Panc1 (cell line): Measurements from ENCODE around the gene ALG5. TPM values are rescaled to one million over a fixed set of nuclear protein-coding genes. Genes with fewer than 3 reads are reported as not detected.

Experiments
- ATAC-seq: fragments of 200-7000 bp; cut with Tn5 transposase; 2 replicates; pipeline ENCODE4 v1.9.1; 2020; ENCODE audit warnings: mild to moderate bottlenecking, moderate library complexity
- BruUV-seq: library from RNA; stranded (reverse); fragments of 400-500 nt; replicated peaks from 2 replicates; lab custom pipeline; 2021; lab: Mats Ljungman, UMichigan
- CTCF ChIA-PET: fragments of 300-600 bp; sonication (Branson Sonifier 250); formaldehyde crosslinking; loops from one replicate; lab custom pipeline; 2022; ENCODE audit warnings: antibody characterized with exemption; lab: Charles Lee
- POLR2A ChIA-PET: fragments of 300-600 bp; sonication (Branson Sonifier 250); formaldehyde crosslinking; loops from one replicate; lab custom pipeline; 2022; ENCODE audit warnings: antibody characterized with exemption; lab: Charles Lee
- DNase-seq: peaks from one replicate; pipeline ENCODE4 v3.0.0-alpha.2; 2010; ENCODE audit warnings: low read depth, low spot score
- H3K27ac ChIP-seq: 2 replicates; pipeline ENCODE4 v1.5.1; 2011; ENCODE audit warnings: mild to moderate bottlenecking, low read length, inconsistent platforms
- H3K27me3 ChIP-seq: fragments of 200-500 bp; sonication (Bioruptor generic); 2 replicates; pipeline ENCODE4 v1.6.0; 2014; ENCODE audit warnings: low read length, inconsistent platforms; ENCODE audit not compliant: control insufficient read depth, insufficient read depth
- H3K36me3 ChIP-seq: fragments of 200-500 bp; sonication (Bioruptor generic); 2 replicates; pipeline ENCODE4 v1.5.1; 2014; ENCODE audit warnings: inconsistent platforms, mild to moderate bottlenecking, low read length, moderate library complexity; ENCODE audit not compliant: control insufficient read depth, insufficient read depth
- H3K4me1 ChIP-seq: 2 replicates; pipeline ENCODE4 v1.5.1; 2011; ENCODE audit warnings: inconsistent platforms, mild to moderate bottlenecking, low read length, moderate library complexity; ENCODE audit not compliant: control insufficient read depth, insufficient read depth
- H3K4me3 ChIP-seq, 2 experiments: 2 replicates each; pipeline ENCODE4 v1.5.1; 2011 to 2012; ENCODE audit warnings: low read depth in 2 of 2, low read length in 2 of 2, mild to moderate bottlenecking in 2 of 2, inconsistent platforms in 1 of 2, moderate library complexity in 1 of 2
- H3K9me3 ChIP-seq: fragments of 200-500 bp; sonication (Bioruptor generic); 2 replicates; pipeline ENCODE4 v1.5.1; 2014; ENCODE audit warnings: low read depth, mild to moderate bottlenecking, inconsistent platforms, low read length, moderate library complexity; ENCODE audit not compliant: control insufficient read depth, insufficient read depth
- CTCF ChIP-seq: fragments of 450-650 bp; IDR thresholded peaks from 2 replicates; pipeline ENCODE4 v1.5.1; 2017; ENCODE audit warnings: mild to moderate bottlenecking
- POLR2AphosphoS5 ChIP-seq: IDR thresholded peaks from 2 replicates; pipeline ENCODE4 v1.6.1; 2012; ENCODE audit warnings: mild to moderate bottlenecking, low read depth, low read length, moderate library complexity
- REST ChIP-seq, 2 experiments: IDR thresholded peaks; 2 replicates each; pipeline ENCODE4 v1.6.1; 2011 to 2012; ENCODE audit warnings: low read depth in 2 of 2, control low read depth in 1 of 2, low read length in 1 of 2, mild to moderate bottlenecking in 1 of 2, moderate library complexity in 1 of 2; ENCODE audit not compliant: insufficient read depth in 1 of 2
- SIN3A ChIP-seq: IDR thresholded peaks from 2 replicates; pipeline ENCODE4 v1.6.1; 2012; ENCODE audit warnings: low read depth, mild to moderate bottlenecking, low read length, moderate library complexity, borderline replicate concordance; ENCODE audit not compliant: insufficient read depth
- TCF7L2 ChIP-seq: IDR thresholded peaks from 2 replicates; pipeline ENCODE4 v1.6.1; 2011; ENCODE audit warnings: mild to moderate bottlenecking, low read depth, low read length, inconsistent platforms
- in situ Hi-C: cut with HindIII; loops from 2 replicates; pipeline ENCODE4 v1.10.0; 2016; ENCODE audit warnings: low sequenced_read_pairs, low pct_unique_long_range_greater_than_20kb
- intact Hi-C: fragments of 100-400 bp; cut with micrococcal nuclease; formaldehyde crosslinking; loops from one replicate; pipeline ENCODE4 v1.10.0; 2022; ENCODE audit not compliant: unreplicated experiment
- total RNA-seq: library from RNA; stranded (reverse); gene quantifications from one replicate; pipeline ENCODE4 v1.2.1, GENCODE V29; 2021; ENCODE audit not compliant: unreplicated experiment

Gene ALG5
- total RNA-seq, 1 experiment from 2014 or later = 19.3 TPM

DNA sequence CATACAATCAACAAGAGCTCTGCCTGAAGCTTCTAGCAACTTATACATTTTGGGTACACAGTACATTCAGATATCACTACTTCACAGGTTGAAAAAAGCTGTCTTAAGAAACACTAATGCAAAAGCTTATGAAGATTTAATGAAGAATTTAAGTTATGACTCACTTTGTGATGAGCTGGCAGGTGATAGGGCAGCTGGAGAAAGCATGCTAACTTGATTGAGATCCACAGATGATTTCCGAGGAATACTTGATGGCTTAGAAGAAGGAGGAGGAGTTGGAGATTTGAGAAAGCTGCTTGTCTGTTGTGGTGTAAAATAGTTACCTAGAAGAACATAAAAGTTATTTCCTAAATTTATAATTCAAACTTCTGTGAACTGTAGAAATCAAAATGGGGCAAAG, 24.7 kb upstream of the ALG5 start:
- Histone ChIP-seq H3K4me3 (no peak overlapping the region), H3K4me1 (no peaks in the 10 kb centered on the region), H3K9me3 (no peaks in the 10 kb centered on the region), H3K27me3 (no peaks in the 10 kb centered on the region), H3K27ac (no peak overlapping the region), H3K36me3 (peaks cover 59% of the 10 kb centered on the region)
- ATAC-seq = no peak
- DNase-seq = no peak
- POLR2A ChIA-PET = no interaction called here
- no TSS peak for BruUV-seq
- CTCF ChIA-PET = no interaction called here
- in situ Hi-C loops (no loop called here), intact Hi-C loops (no loop called here)
- no peak for TF ChIP-seq TCF7L2
- TF ChIP-seq REST (IDR thresholded peaks at IDR 0.05; ENCODE audit: insufficient read depth in 1 of 2, low read depth in 2 of 2, low read length in 1 of 2) = no peak
- TF ChIP-seq POLR2AphosphoS5 = no peak
- TF ChIP-seq CTCF = no peak
- TF ChIP-seq SIN3A = no peak

- in situ Hi-C loops = no loop called here
- H3K4me1 ChIP-seq = no peaks in the 10 kb centered on the region
- POLR2A ChIA-PET = no interaction called here
- DNase-seq (no peak), ATAC-seq (no peak)
- no TSS peak for BruUV-seq
- peaks cover 29% of the 10 kb centered on the region for H3K36me3 ChIP-seq
- no peak overlapping the region for H3K4me3 ChIP-seq
- intact Hi-C loops = no loop called here
- no peak for TF ChIP-seq TCF7L2
- TF ChIP-seq REST (IDR thresholded peaks at IDR 0.05; ENCODE audit: insufficient read depth in 1 of 2, low read depth in 2 of 2, low read length in 1 of 2) = no peak
- no peak for TF ChIP-seq POLR2AphosphoS5
- TF ChIP-seq CTCF = no peak
- TF ChIP-seq SIN3A = no peak
- no peak overlapping the region for H3K27ac ChIP-seq
- H3K9me3 ChIP-seq = no peaks in the 10 kb centered on the region
- H3K27me3 ChIP-seq = no peaks in the 10 kb centered on the region
- CTCF ChIA-PET = no interaction called here
Measured at GRCh38 chr13:37014609-37015008, 15.5 kb upstream of the ALG5 start.
